ENCODE measurements around the gene PDE6G. TPM values are rescaled to one million over a fixed set of nuclear protein-coding genes. Genes with fewer than 3 reads are reported as not detected.

The PDE6G gene
- total RNA-seq, 2 experiments from 2014 or later = 47.8 to 57.1 TPM

- Mint-ChIP-seq H3K27ac (peak within 1 kb of the TSS; percentile 98), H3K36me3 (peaks cover 18% of the 10 kb centered on the region), H3K4me1 (peaks cover 43% of the 10 kb centered on the region), H3K4me3 (peak within 1 kb of the TSS; percentile 90), H3K9me3 (no peaks in the 10 kb centered on the region), H3K27me3 (no peaks in the 10 kb centered on the region)
- DNase-seq (peak; percentile 93), ATAC-seq (ENCODE audit: low read depth) (peak; percentile 89)
- POLR2A ChIA-PET = interaction anchor here (0.6 to 4.2 kb wide), 9 partner anchors 9 to 115 kb away, joined by 3 to 54 read pairs (median 6); partner anchors contain the start of genes ARL16, FAAP100, HGS and MRPL12
Observed at GRCh38 chr17:81666342-81667191, 10.2 kb upstream of the PDE6G start, which contains the start of the genes CCDC137 and OXLD1. TSS of gene CCDC137 (plus strand) at chr17:81666737. CDS start at chr17:81666767, 30 bp downstream. TSS of gene OXLD1 (minus strand) at chr17:81666605. CDS start at chr17:81666577, 28 bp downstream.

- Mint-ChIP-seq H3K4me3 (peak overlapping the region; percentile 90), H3K9me3 (no peaks in the 10 kb centered on the region), H3K27ac (peak overlapping the region; percentile 98), H3K27me3 (no peaks in the 10 kb centered on the region), H3K4me1 (peaks cover 43% of the 10 kb centered on the region), H3K36me3 (peaks cover 15% of the 10 kb centered on the region)
- ATAC-seq (ENCODE audit: low read depth) = peak; percentile 32
- DNase-seq = no peak
- POLR2A ChIA-PET = interaction anchor here (0.6 to 4.2 kb wide), 10 partner anchors 9 to 114 kb away, joined by 3 to 54 read pairs (median 9); partner anchors contain the start of genes ARL16, FAAP100, HGS and MRPL12
Observed at GRCh38 chr17:81666092-81666341, 9.7 kb upstream of the PDE6G start.

- Mint-ChIP-seq H3K27ac (peak overlapping the region; percentile 98), H3K36me3 (peaks cover 15% of the 10 kb centered on the region), H3K4me3 (peak overlapping the region; percentile 90), H3K27me3 (no peaks in the 10 kb centered on the region), H3K4me1 (peaks cover 43% of the 10 kb centered on the region), H3K9me3 (no peaks in the 10 kb centered on the region)
- peak; percentile 27 for ATAC-seq (ENCODE audit: low read depth)
- POLR2A ChIA-PET = interaction anchor here (0.6 to 4.2 kb wide), 12 partner anchors 8 to 113 kb away, joined by 3 to 54 read pairs (median 6); partner anchors contain the start of genes ARL16, FAAP100, HGS and MRPL12
- DNase-seq = peak; percentile 64
Observed at GRCh38 chr17:81665205-81666091, 9.1 kb upstream of the PDE6G start.

GRCh38 chr17:81664051-81664470 is 7.7 kb upstream of the PDE6G start:
- DNase-seq (no peak), ATAC-seq (ENCODE audit: low read depth) (no peak)
- POLR2A ChIA-PET = interaction anchor here (0.6 to 3.6 kb wide), 7 partner anchors 10 to 1050 kb away, joined by 3 to 45 read pairs (median 6); partner anchors contain the start of genes ARL16, HGS, NPLOC4 and TSPAN10
- H3K36me3 Mint-ChIP-seq = peaks cover 13% of the 10 kb centered on the region
- H3K9me3 Mint-ChIP-seq = no peaks in the 10 kb centered on the region
- H3K4me1 Mint-ChIP-seq = peaks cover 43% of the 10 kb centered on the region
- H3K27ac Mint-ChIP-seq = peak overlapping the region; percentile 95
- no peak overlapping the region for H3K4me3 Mint-ChIP-seq
- no peaks in the 10 kb centered on the region for H3K27me3 Mint-ChIP-seq

GRCh38 chr17:81662002-81662401 is 5.7 kb upstream of the PDE6G start:
- H3K4me1 Mint-ChIP-seq = peaks cover 33% of the 10 kb centered on the region
- DNase-seq (no peak), ATAC-seq (ENCODE audit: low read depth) (no peak)
- H3K36me3 Mint-ChIP-seq = peaks cover 6% of the 10 kb centered on the region
- peak overlapping the region; percentile 19 for H3K27ac Mint-ChIP-seq
- no peaks in the 10 kb centered on the region for H3K27me3 Mint-ChIP-seq
- H3K4me3 Mint-ChIP-seq = no peak overlapping the region
- POLR2A ChIA-PET = interaction anchor here (0.8 to 1.5 kb wide), 4 partner anchors 9 to 612 kb away, joined by 3 to 18 read pairs (median 4); partner anchors contain the start of genes MRPL12, NPLOC4 and TSPAN10
- no peaks in the 10 kb centered on the region for H3K9me3 Mint-ChIP-seq

GRCh38 chr17:81660441-81660840 is 4.1 kb upstream of the PDE6G start:
- Mint-ChIP-seq H3K4me1 (peaks cover 30% of the 10 kb centered on the region), H3K9me3 (no peaks in the 10 kb centered on the region), H3K27ac (no peak overlapping the region), H3K27me3 (no peaks in the 10 kb centered on the region), H3K4me3 (no peak overlapping the region), H3K36me3 (peaks cover 3% of the 10 kb centered on the region)
- DNase-seq (no peak), ATAC-seq (ENCODE audit: low read depth) (no peak)
- POLR2A ChIA-PET = interaction anchor here (0.6 to 1.0 kb wide), 3 partner anchors 14 to 152 kb away, joined by 3 read pairs; partner anchors contain the start of genes ARL16 and HGS

GRCh38 chr17:81659038-81659437 is 2.7 kb upstream of the PDE6G start:
- Mint-ChIP-seq H3K27me3 (no peaks in the 10 kb centered on the region), H3K9me3 (no peaks in the 10 kb centered on the region), H3K27ac (no peak overlapping the region), H3K36me3 (no peaks in the 10 kb centered on the region), H3K4me3 (no peak overlapping the region), H3K4me1 (peaks cover 19% of the 10 kb centered on the region)
- DNase-seq = no peak
- no peak for ATAC-seq (ENCODE audit: low read depth)
- POLR2A ChIA-PET = no interaction called here

- H3K9me3 Mint-ChIP-seq = no peaks in the 10 kb centered on the region
- H3K36me3 Mint-ChIP-seq = peaks cover 2% of the 10 kb centered on the region
- H3K4me1 Mint-ChIP-seq = peaks cover 17% of the 10 kb centered on the region
- DNase-seq = no peak
- H3K4me3 Mint-ChIP-seq = peak overlapping the region; percentile 32
- POLR2A ChIA-PET = interaction anchor here (2.2 kb wide), 1 partner anchor 9 kb away, joined by 14 read pairs; the partner anchor contains the start of genes CCDC137 and OXLD1
- peak overlapping the region; percentile 64 for H3K27ac Mint-ChIP-seq
- no peaks in the 10 kb centered on the region for H3K27me3 Mint-ChIP-seq
- no peak for ATAC-seq (ENCODE audit: low read depth)
Observed at GRCh38 chr17:81656835-81657234, 493 bp upstream of the PDE6G start.

- peaks cover 3% of the 10 kb centered on the region for H3K36me3 Mint-ChIP-seq
- peaks cover 18% of the 10 kb centered on the region for H3K4me1 Mint-ChIP-seq
- ATAC-seq (ENCODE audit: low read depth) (no peak), DNase-seq (no peak)
- POLR2A ChIA-PET = interaction anchor here (4.4 kb wide), 1 partner anchor 10 kb away, joined by 45 read pairs; the partner anchor contains the start of genes CCDC137 and OXLD1
- H3K4me3 Mint-ChIP-seq = no peak overlapping the region
- H3K27me3 Mint-ChIP-seq = no peaks in the 10 kb centered on the region
- H3K9me3 Mint-ChIP-seq = no peaks in the 10 kb centered on the region
- peak overlapping the region; percentile 12 for H3K27ac Mint-ChIP-seq
Observed at GRCh38 chr17:81655378-81656117, 794 bp downstream of the PDE6G start.

- Mint-ChIP-seq H3K27ac (peak overlapping the region; percentile 98), H3K4me1 (peaks cover 18% of the 10 kb centered on the region), H3K4me3 (peak overlapping the region; percentile 95), H3K36me3 (peaks cover 3% of the 10 kb centered on the region), H3K9me3 (peaks cover 1% of the 10 kb centered on the region), H3K27me3 (peaks cover 11% of the 10 kb centered on the region)
- peak; percentile 76 for ATAC-seq (ENCODE audit: low read depth)
- DNase-seq = peak; percentile 64
- POLR2A ChIA-PET = interaction anchor here (1.0 to 4.4 kb wide), 6 partner anchors 10 to 101 kb away, joined by 3 to 45 read pairs (median 6); partner anchors contain the start of genes ARL16, CCDC137, FAAP100 and HGS
Observed at GRCh38 chr17:81652906-81653771, 3.2 kb downstream of the PDE6G start.

- POLR2A ChIA-PET = interaction anchor here (1.1 to 4.4 kb wide), 2 partner anchors 12 to 14 kb away, joined by 3 to 45 read pairs; partner anchors contain the start of genes CCDC137 and OXLD1
- Mint-ChIP-seq H3K27ac (no peak overlapping the region), H3K4me3 (peak overlapping the region; percentile 50), H3K36me3 (peaks cover 3% of the 10 kb centered on the region), H3K4me1 (peaks cover 10% of the 10 kb centered on the region), H3K9me3 (peaks cover 1% of the 10 kb centered on the region), H3K27me3 (peaks cover 21% of the 10 kb centered on the region)
- ATAC-seq (ENCODE audit: low read depth) (no peak), DNase-seq (no peak)
Observed at GRCh38 chr17:81651692-81652091, 4.7 kb downstream of the PDE6G start.
